SK-N-SH treated with all-trans-retinoic acid at 6 μM for 48 hours (cell line): Measurements from ENCODE around the gene B3GNT5.
A peak's percentile ranks its signal among the peaks of the same experiment; 100 is the strongest.

Experiments
- ATAC-seq: fragments of 200-7000 bp; cut with Tn5 transposase; 3 replicates; pipeline ENCODE4 v1.9.1; 2020; ENCODE audit warnings: mild to moderate bottlenecking, moderate library complexity
- ARNTL ChIP-seq: fragments of 450-650 bp; formaldehyde crosslinking; IDR thresholded peaks from 2 replicates; pipeline ENCODE4 v1.5.0; 2020; ENCODE audit warnings: low read depth, mild to moderate bottlenecking, moderate library complexity, borderline replicate concordance
- CSDC2 ChIP-seq: fragments of 250-450 bp; sonication (Bioruptor Pico); IDR thresholded peaks from 2 replicates; pipeline ENCODE4 v1.5.0; 2020; ENCODE audit warnings: mild to moderate bottlenecking, moderate library complexity
- ESRRG ChIP-seq: fragments of 250-450 bp; sonication (Bioruptor Pico); IDR thresholded peaks from 2 replicates; pipeline ENCODE4 v1.6.1; 2021; ENCODE audit warnings: mild to moderate bottlenecking
- GLIS3 ChIP-seq: fragments of 250-450 bp; sonication (Bioruptor Pico); IDR thresholded peaks from 2 replicates; pipeline ENCODE4 v1.5.0; 2020; ENCODE audit warnings: mild to moderate bottlenecking, moderate library complexity
- ISL1 ChIP-seq: fragments of 250-450 bp; sonication (Bioruptor Pico); IDR thresholded peaks from 2 replicates; pipeline ENCODE4 v2.1.2; 2022; ENCODE audit warnings: mild to moderate bottlenecking, moderate library complexity
- PATZ1 ChIP-seq: fragments of 250-450 bp; sonication (Bioruptor Pico); IDR thresholded peaks from 2 replicates; pipeline ENCODE4 v1.8.0; 2020; ENCODE audit warnings: mild to moderate bottlenecking, moderate library complexity, borderline replicate concordance
- POU6F1 ChIP-seq: fragments of 250-450 bp; sonication (Bioruptor Pico); IDR thresholded peaks from 2 replicates; pipeline ENCODE4 v1.8.0; 2021; ENCODE audit warnings: low read depth, mild to moderate bottlenecking, moderate library complexity, borderline replicate concordance
- SNAI2 ChIP-seq: fragments of 250-450 bp; sonication (Bioruptor Pico); IDR thresholded peaks from 2 replicates; pipeline ENCODE4 v1.5.0; 2020; ENCODE audit warnings: mild to moderate bottlenecking, moderate library complexity
- TCF4 ChIP-seq: fragments of 250-450 bp; sonication (Bioruptor Pico); IDR thresholded peaks from 2 replicates; pipeline ENCODE4 v1.8.0; 2021; ENCODE audit warnings: mild to moderate bottlenecking, moderate library complexity, borderline replicate concordance
- ZFP30 ChIP-seq: fragments of 450-650 bp; formaldehyde crosslinking; IDR thresholded peaks from 2 replicates; pipeline ENCODE4 v1.5.0; 2022; ENCODE audit warnings: mild to moderate bottlenecking, moderate library complexity
- ZNF70 ChIP-seq: fragments of 450-650 bp; formaldehyde crosslinking; IDR thresholded peaks from 2 replicates; pipeline ENCODE4 v1.5.0; 2020; ENCODE audit warnings: mild to moderate bottlenecking, moderate library complexity
- ZNF8 ChIP-seq: fragments of 450-650 bp; formaldehyde crosslinking; IDR thresholded peaks from 2 replicates; pipeline ENCODE4 v1.5.0; 2020; ENCODE audit warnings: mild to moderate bottlenecking, moderate library complexity
- TF ChIP-seq, protein P1 (sequence below): fragments of 250-450 bp; sonication (Bioruptor Pico); IDR thresholded peaks from 2 replicates; pipeline ENCODE4 v1.5.0; 2020; ENCODE audit warnings: mild to moderate bottlenecking, moderate library complexity
- TF ChIP-seq, protein P2 (sequence below): fragments of 250-450 bp; sonication (Bioruptor Pico); IDR thresholded peaks from 2 replicates; pipeline ENCODE4 v1.5.1; 2020; ENCODE audit warnings: low read depth, mild to moderate bottlenecking, moderate library complexity

Gene B3GNT5

DNA sequence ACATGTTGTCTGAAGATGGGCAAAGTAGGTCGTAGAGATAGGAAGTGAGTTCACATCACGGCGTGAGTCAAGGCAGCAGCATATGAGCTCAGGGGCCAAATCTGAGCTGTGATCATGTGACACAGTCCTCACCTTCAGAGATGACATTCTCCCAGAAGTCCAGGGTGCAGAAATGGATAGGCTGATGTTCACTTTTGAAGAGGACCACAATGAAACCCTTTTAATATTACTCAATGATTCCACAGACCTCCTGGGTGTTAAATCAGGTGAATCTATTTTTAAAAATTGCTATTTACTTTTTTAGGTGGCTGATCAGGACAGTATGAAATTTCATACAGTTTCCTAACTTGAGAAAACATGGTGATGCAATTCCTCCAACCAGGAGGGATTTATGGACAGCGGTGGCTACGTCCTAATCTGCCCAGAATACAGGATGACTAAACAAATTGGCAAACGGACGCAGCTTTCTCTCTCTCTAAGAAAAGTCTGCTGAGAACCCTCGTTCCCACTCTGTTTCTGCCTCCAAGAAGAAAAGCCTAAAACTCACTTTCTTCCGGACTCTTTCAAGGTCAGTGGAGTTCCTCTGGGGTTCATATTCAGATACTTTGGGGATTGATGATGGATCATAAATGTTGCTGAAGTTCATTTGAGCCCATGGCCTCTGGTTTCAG lies 34.4 kb downstream of the B3GNT5 start:
- TF ChIP-seq PATZ1 (CRISPR knock-in tag) (no peak), ISL1 (peak; percentile 42)
- peak; percentile 27 for ATAC-seq

DNA sequence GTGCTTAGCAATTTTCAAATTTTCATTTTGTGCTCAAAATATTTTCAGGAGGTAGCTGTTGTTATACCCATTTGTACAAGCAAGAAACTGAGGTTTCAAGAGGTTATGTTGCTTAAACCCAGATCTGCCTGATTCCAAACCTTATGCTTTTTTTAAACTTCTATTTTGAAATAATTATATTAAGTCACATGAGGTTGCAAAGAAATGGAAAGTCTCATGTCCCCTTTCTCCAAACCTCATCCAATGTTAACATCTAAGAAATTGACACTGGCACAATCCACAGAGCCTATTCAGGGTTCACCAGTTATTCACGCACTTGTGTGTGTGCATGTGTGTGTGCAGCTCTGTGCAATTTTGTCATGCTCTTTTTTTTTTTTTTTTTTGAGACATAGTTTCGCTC lies 35.1 kb downstream of the B3GNT5 start:
- TF ChIP-seq GLIS3: no peak
- TF ChIP-seq POU6F1 (CRISPR knock-in tag): no peak
- TF ChIP-seq, protein P1, sequence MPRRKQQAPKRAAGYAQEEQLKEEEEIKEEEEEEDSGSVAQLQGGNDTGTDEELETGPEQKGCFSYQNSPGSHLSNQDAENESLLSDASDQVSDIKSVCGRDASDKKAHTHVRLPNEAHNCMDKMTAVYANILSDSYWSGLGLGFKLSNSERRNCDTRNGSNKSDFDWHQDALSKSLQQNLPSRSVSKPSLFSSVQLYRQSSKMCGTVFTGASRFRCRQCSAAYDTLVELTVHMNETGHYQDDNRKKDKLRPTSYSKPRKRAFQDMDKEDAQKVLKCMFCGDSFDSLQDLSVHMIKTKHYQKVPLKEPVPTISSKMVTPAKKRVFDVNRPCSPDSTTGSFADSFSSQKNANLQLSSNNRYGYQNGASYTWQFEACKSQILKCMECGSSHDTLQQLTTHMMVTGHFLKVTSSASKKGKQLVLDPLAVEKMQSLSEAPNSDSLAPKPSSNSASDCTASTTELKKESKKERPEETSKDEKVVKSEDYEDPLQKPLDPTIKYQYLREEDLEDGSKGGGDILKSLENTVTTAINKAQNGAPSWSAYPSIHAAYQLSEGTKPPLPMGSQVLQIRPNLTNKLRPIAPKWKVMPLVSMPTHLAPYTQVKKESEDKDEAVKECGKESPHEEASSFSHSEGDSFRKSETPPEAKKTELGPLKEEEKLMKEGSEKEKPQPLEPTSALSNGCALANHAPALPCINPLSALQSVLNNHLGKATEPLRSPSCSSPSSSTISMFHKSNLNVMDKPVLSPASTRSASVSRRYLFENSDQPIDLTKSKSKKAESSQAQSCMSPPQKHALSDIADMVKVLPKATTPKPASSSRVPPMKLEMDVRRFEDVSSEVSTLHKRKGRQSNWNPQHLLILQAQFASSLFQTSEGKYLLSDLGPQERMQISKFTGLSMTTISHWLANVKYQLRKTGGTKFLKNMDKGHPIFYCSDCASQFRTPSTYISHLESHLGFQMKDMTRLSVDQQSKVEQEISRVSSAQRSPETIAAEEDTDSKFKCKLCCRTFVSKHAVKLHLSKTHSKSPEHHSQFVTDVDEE (CRISPR knock-in tag): no peak
- TF ChIP-seq ARNTL (CRISPR knock-in tag): no peak
- no peak for TF ChIP-seq ISL1
- TF ChIP-seq ZNF8 (CRISPR knock-in tag): no peak
- TF ChIP-seq, all 23 proteins: peak for 0

DNA sequence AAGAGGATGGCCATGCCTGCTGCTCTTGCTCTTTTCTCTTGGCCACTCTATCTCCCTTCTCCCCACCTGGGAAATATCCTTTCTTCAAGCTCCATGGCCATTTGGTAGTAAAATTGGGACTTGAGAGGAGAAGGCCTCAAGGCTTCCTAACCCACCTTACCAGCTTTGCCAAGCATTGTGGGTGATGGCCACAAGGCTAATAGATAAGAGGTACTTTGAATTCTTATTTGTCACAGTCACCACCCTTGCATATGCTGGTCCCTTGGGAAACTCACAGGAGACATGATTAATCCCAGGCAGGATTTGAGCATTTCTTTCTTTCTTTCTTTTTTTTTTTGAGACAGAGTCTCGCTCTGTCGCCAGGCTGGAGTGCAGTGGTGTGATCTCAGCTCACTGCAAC lies 37.2 kb downstream of the B3GNT5 start:
- no peak for TF ChIP-seq ZNF8 (CRISPR knock-in tag)
- no peak for TF ChIP-seq ZFP30 (CRISPR knock-in tag)
- ATAC-seq: no peak

More for the DNA sequence above, 35.1 kb downstream of the B3GNT5 start:
- no peak for ATAC-seq

DNA sequence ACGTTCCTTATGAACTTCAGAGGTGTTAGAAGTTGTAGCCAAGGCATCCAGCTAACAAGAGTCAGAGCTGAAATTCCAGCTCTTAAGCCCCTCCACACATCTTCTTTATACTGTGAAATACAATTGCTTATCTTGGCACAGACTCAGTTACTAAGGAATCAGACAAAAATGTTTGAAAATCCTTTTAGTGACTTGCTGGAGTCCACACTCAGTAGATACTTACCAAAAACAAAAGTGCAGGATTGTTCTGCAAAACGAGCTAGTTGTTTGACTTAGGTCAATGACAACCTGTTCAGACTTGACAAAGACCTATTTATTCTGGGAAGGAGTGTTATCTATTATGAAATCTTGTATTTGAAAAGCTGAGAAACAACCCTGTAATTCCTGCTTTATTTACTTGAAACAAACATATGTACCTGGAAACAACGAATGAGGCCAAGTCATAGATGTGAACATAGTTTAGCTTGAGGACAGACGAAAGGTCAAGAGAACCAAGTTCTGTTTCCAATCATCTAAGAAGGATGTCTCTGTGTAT lies 38.5 kb downstream of the B3GNT5 start:
- ATAC-seq: no peak; the same call in 2 of the 3 replicates
- TF ChIP-seq CSDC2 (no peak), ISL1 (peak; percentile 29; the same call in 1 of the 2 replicates)

- no peak for TF ChIP-seq ISL1
- ATAC-seq: no peak
These were observed 40.9 kb downstream of the B3GNT5 start for GRCh38 chr3:183293966-183294365.

DNA sequence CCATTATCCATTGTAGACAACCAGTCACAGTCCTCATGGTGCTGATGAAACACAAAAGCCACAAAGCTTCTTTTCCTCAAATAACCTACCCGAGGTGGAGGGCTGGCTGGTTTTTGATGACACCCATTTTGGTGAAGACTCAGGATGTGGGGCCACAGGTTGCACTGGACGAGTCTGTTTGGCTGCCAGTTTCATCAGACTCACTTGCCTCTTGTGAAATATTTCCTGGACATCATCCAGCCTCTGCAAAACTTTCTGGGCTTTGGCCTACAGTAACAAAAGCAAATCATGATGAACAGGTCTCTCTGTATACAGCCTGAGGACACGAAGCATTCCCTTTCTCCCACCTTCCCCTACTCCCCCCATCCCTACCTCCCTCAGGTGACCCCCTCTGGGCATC lies 42.2 kb downstream of the B3GNT5 start:
- ATAC-seq: no peak
- TF ChIP-seq, protein P1 (CRISPR knock-in tag): no peak
- TF ChIP-seq ESRRG (no peak), GLIS3 (no peak), CSDC2 (no peak), PATZ1 (CRISPR knock-in tag) (no peak), TCF4 (no peak), POU6F1 (CRISPR knock-in tag) (no peak), ZNF70 (no peak), SNAI2 (CRISPR knock-in tag) (no peak)
- TF ChIP-seq, protein P2, sequence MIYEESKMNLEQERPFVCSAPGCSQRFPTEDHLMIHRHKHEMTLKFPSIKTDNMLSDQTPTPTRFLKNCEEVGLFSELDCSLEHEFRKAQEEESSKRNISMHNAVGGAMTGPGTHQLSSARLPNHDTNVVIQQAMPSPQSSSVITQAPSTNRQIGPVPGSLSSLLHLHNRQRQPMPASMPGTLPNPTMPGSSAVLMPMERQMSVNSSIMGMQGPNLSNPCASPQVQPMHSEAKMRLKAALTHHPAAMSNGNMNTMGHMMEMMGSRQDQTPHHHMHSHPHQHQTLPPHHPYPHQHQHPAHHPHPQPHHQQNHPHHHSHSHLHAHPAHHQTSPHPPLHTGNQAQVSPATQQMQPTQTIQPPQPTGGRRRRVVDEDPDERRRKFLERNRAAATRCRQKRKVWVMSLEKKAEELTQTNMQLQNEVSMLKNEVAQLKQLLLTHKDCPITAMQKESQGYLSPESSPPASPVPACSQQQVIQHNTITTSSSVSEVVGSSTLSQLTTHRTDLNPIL: no peak
